H9 (cell line): Measurements from ENCODE around the gene EVC. TPM values are rescaled to one million over a fixed set of nuclear protein-coding genes. Genes with fewer than 3 reads are reported as not detected.

Experiments
- DNase-seq: peaks from one replicate; pipeline ENCODE4 v3.0.0-alpha.2; 2017
- H2AFZ ChIP-seq: one replicate; pipeline ENCODE4 v1.6.1; 2013; ENCODE audit warnings: mild to moderate bottlenecking, low read length, control low read depth, moderate library complexity
- H2AK5ac ChIP-seq: 2 replicates; pipeline ENCODE4 v1.6.1; 2013; ENCODE audit warnings: low read length, control low read depth, mixed read lengths; ENCODE audit not compliant: insufficient read length
- H2BK120ac ChIP-seq: one replicate; pipeline ENCODE4 v1.6.1; 2013; ENCODE audit warnings: low read depth, mild to moderate bottlenecking, low read length, control low read depth, inconsistent platforms; ENCODE audit not compliant: poor library complexity, severe bottlenecking
- H2BK12ac ChIP-seq: 2 replicates; pipeline ENCODE4 v1.6.1; 2013; ENCODE audit warnings: low read length, control low read depth, mixed read lengths, low read depth; ENCODE audit not compliant: insufficient read length
- H2BK15ac ChIP-seq: 2 replicates; pipeline ENCODE4 v1.6.1; 2013; ENCODE audit warnings: low read depth, low read length, control low read depth
- H2BK20ac ChIP-seq: one replicate; pipeline ENCODE4 v1.6.1; 2013; ENCODE audit warnings: low read depth, mild to moderate bottlenecking, low read length, control low read depth, inconsistent platforms; ENCODE audit not compliant: poor library complexity, severe bottlenecking
- H2BK5ac ChIP-seq: 2 replicates; pipeline ENCODE4 v1.6.1; 2013; ENCODE audit warnings: low read length, control low read depth, mixed read lengths; ENCODE audit not compliant: insufficient read length
- H3K14ac ChIP-seq: 2 replicates; pipeline ENCODE4 v1.6.1; 2013; ENCODE audit warnings: low read length, control low read depth; ENCODE audit not compliant: insufficient read depth
- H3K18ac ChIP-seq: 2 replicates; pipeline ENCODE4 v1.6.1; 2013; ENCODE audit warnings: low read depth, mild to moderate bottlenecking, mixed read lengths, low read length, control low read depth; ENCODE audit not compliant: insufficient read length
- H3K23ac ChIP-seq: 2 replicates; pipeline ENCODE4 v1.6.1; 2013; ENCODE audit warnings: low read length, control low read depth, mixed read lengths, low read depth; ENCODE audit not compliant: insufficient read length
- H3K23me2 ChIP-seq: 2 replicates; pipeline ENCODE4 v1.6.1; 2013; ENCODE audit warnings: low read depth, mild to moderate bottlenecking, mixed read lengths, low read length, control low read depth; ENCODE audit not compliant: insufficient read length, poor library complexity, severe bottlenecking
- H3K27ac ChIP-seq: 2 replicates; pipeline ENCODE4 v1.5.1; 2013; ENCODE audit warnings: low read length, control low read depth, mixed read lengths, low read depth; ENCODE audit not compliant: insufficient read length
- H3K27me3 ChIP-seq: 2 replicates; pipeline ENCODE4 v1.6.1; 2013; ENCODE audit warnings: low read length, control low read depth, inconsistent platforms; ENCODE audit not compliant: insufficient read depth
- H3K4ac ChIP-seq: 2 replicates; pipeline ENCODE4 v1.6.1; 2013; ENCODE audit warnings: low read depth, mild to moderate bottlenecking, control low read depth, inconsistent platforms, low read length, moderate library complexity
- H3K4me1 ChIP-seq: 2 replicates; pipeline ENCODE4 v1.6.1; 2013; ENCODE audit warnings: low read length, control low read depth, inconsistent platforms; ENCODE audit not compliant: insufficient read depth
- H3K4me2 ChIP-seq: 2 replicates; pipeline ENCODE4 v1.6.1; 2013; ENCODE audit warnings: low read length, control low read depth, mixed read lengths; ENCODE audit not compliant: insufficient read length, insufficient read depth
- H3K56ac ChIP-seq: 2 replicates; pipeline ENCODE4 v1.6.1; 2013; ENCODE audit warnings: low read depth, mild to moderate bottlenecking, mixed read lengths, low read length, control low read depth; ENCODE audit not compliant: insufficient read length
- H3K79me1 ChIP-seq: 2 replicates; pipeline ENCODE4 v1.6.1; 2013; ENCODE audit warnings: low read depth, mild to moderate bottlenecking, moderate library complexity, low read length, control low read depth, inconsistent platforms; ENCODE audit not compliant: insufficient read depth, poor library complexity, severe bottlenecking
- H3K79me2 ChIP-seq: 2 replicates; pipeline ENCODE4 v1.6.1; 2013; ENCODE audit warnings: low read length, control low read depth, inconsistent platforms; ENCODE audit not compliant: insufficient read depth
- H3K9ac ChIP-seq: 2 replicates; pipeline ENCODE4 v1.6.1; 2013; ENCODE audit warnings: low read length, control low read depth, mixed read lengths; ENCODE audit not compliant: insufficient read length; ENCODE audit errors: extremely low read depth
- H3K9me3 ChIP-seq: one replicate; pipeline ENCODE4 v1.6.1; 2013; ENCODE audit warnings: low read depth, low read length, inconsistent platforms; ENCODE audit not compliant: control insufficient read depth
- H3T11ph ChIP-seq: one replicate; pipeline ENCODE4 v1.6.1; 2013; ENCODE audit warnings: mild to moderate bottlenecking, low read length, control low read depth, inconsistent platforms
- H4K20me1 ChIP-seq: one replicate; pipeline ENCODE4 v1.6.1; 2013; ENCODE audit not compliant: control insufficient read depth, insufficient read length, insufficient read depth
- H4K5ac ChIP-seq: 2 replicates; pipeline ENCODE4 v1.6.1; 2013; ENCODE audit warnings: low read depth, mild to moderate bottlenecking, mixed read lengths, low read length, control low read depth; ENCODE audit not compliant: insufficient read length
- H4K8ac ChIP-seq: replicated peaks from 2 replicates; pipeline ENCODE4 v1.6.1; 2013; ENCODE audit warnings: low read length, control low read depth, mixed read lengths, low read depth; ENCODE audit not compliant: insufficient read length
- H4K91ac ChIP-seq: 2 replicates; pipeline ENCODE4 v1.6.1; 2013; ENCODE audit warnings: low read depth, mild to moderate bottlenecking, moderate library complexity, mixed read lengths, low read length, control low read depth; ENCODE audit not compliant: insufficient read length
- H3K27ac Mint-ChIP-seq, 3 experiments: 2 replicates in 2 of 3; 3 replicates in 1 of 3; pipeline ENCODE4 v1.8.0; 2020 to 2021; ENCODE audit warnings: mixed read lengths in 3 of 3, mild to moderate bottlenecking in 1 of 3, moderate library complexity in 1 of 3
- H3K27me3 Mint-ChIP-seq: 2 replicates; pipeline ENCODE4 v1.8.0; 2021; ENCODE audit warnings: low read depth, mild to moderate bottlenecking, moderate library complexity, mixed read lengths
- H3K36me3 Mint-ChIP-seq, 3 experiments: 2 replicates in 2 of 3; 3 replicates in 1 of 3; pipeline ENCODE4 v1.8.0; 2020 to 2021; ENCODE audit warnings: low read depth in 3 of 3, mixed read lengths in 3 of 3; ENCODE audit not compliant: insufficient read depth in 1 of 3
- H3K4me1 Mint-ChIP-seq, 2 experiments: 2 replicates each; pipeline ENCODE4 v1.8.0; 2020; ENCODE audit warnings: mixed read lengths in 2 of 2
- H3K4me3 Mint-ChIP-seq, 2 experiments: 2 replicates in 1 of 2; 3 replicates in 1 of 2; pipeline ENCODE4 v1.8.0; 2020 to 2021; ENCODE audit warnings: mild to moderate bottlenecking in 2 of 2, mixed read lengths in 2 of 2, moderate library complexity in 1 of 2
- H3K9me3 Mint-ChIP-seq, 2 experiments: 2 replicates in 1 of 2; 3 replicates in 1 of 2; pipeline ENCODE4 v1.8.0; 2020; ENCODE audit warnings: mild to moderate bottlenecking in 2 of 2, mixed read lengths in 2 of 2, moderate library complexity in 1 of 2
- CTCF ChIP-seq: fragments of 200-600 bp; sonication (generic); conservative IDR thresholded peaks from 3 replicates; pipeline ENCODE4 v1.8.0; 2021; ENCODE audit warnings: antibody characterized with exemption, mild to moderate bottlenecking
- WGBS: extraction: QIAGEN DNeasy Blood & Tissue Kit; methylation state at CpG from one replicate; pipeline ENCODE4 v1.1.7; 2013; ENCODE audit warnings: missing lambda C conversion rate, low lambda C conversion rate, mixed read lengths; ENCODE audit not compliant: insufficient read length; ENCODE audit errors: extremely low coverage; 5-methylcytosine and 5-hydroxymethylcytosine counted together
- total RNA-seq: library from RNA; stranded (reverse); gene quantifications from 2 replicates; pipeline ENCODE4 v1.2.1, GENCODE V29; 2021

Gene EVC
- total RNA-seq, 1 experiment from 2014 or later = 10.1 TPM

- Histone ChIP-seq H2AFZ (no peak overlapping the region), H3K23ac (no peak overlapping the region), H2AK5ac (no peak overlapping the region), H3K23me2 (no peaks in the 10 kb centered on the region), H3K79me2 (0 out of 2 replicates have a peak, but pooled peaks cover 2% of the 10 kb centered on the region), H2BK20ac (no peak overlapping the region), H4K5ac (no peak overlapping the region), H3K9ac (no peak overlapping the region), H4K91ac (no peak overlapping the region), H3K79me1 (no peaks in the 10 kb centered on the region), H4K8ac (no peak overlapping the region), H2BK5ac (no peak overlapping the region), H2BK120ac (no peak overlapping the region), H2BK12ac (no peak overlapping the region), H3K4me2 (no peak overlapping the region), H3K27ac (no peak overlapping the region), H3T11ph (no peak overlapping the region), H3K14ac (no peak overlapping the region), H3K18ac (no peak overlapping the region), H3K4ac (no peak overlapping the region), H3K4me1 (no peaks in the 10 kb centered on the region), H3K9me3 (no peaks in the 10 kb centered on the region), H3K56ac (no peak overlapping the region), H4K20me1 (no peaks in the 10 kb centered on the region), H2BK15ac (no peak overlapping the region), H3K27me3 (no peaks in the 10 kb centered on the region)
- Mint-ChIP-seq H3K9me3 (peaks cover 0 to 2% of the 10 kb centered on the region in 2 experiments; a peak in 2 of 5 replicates), H3K36me3 (peaks cover 24 to 33% (median 29%) of the 10 kb centered on the region in 3 experiments), H3K27me3 (no peaks in the 10 kb centered on the region), H3K27ac (no peak overlapping the region), H3K4me1 (peaks cover 15 to 16% of the 10 kb centered on the region in 2 experiments; a peak in 3 of 4 replicates), H3K4me3 (no peak overlapping the region)
- TF ChIP-seq CTCF = no peak
- no CpG with 5 or more reads among the region's 6 CpGs for WGBS
- DNase-seq = peak; percentile 5
Observed at GRCh38 chr4:5782829-5783476, 72.0 kb downstream of the EVC start.
